K562 (cell line): ENCODE measurements around the gene KRT82. TPM values are rescaled to one million over a fixed set of nuclear protein-coding genes. Genes with fewer than 3 reads are reported as not detected.

ENCODE experiments used
- ATAC-seq: fragments of 200-7000 bp; cut with Tn5 transposase; 3 replicates; pipeline ENCODE4 v1.9.1; 2020; ENCODE audit warnings: moderate library complexity
- BruUV-seq: library from RNA; stranded (reverse); fragments of 400-500 nt; replicated peaks from 2 replicates; lab custom pipeline; 2021; lab: Mats Ljungman, UMichigan
- CTCF ChIA-PET: fragments of 300-600 bp; formaldehyde crosslinking; extraction: SDS; loops from one replicate; lab custom pipeline; 2021; ENCODE audit warnings: low intra/inter-chr PET ratio; lab: Yijun Ruan, JAX
- POLR2A ChIA-PET: fragments of 300-600, 350-650 bp; sonication (Branson Sonifier 250); formaldehyde crosslinking; extraction: SDS; loops from one replicate; lab custom pipeline; 2021; ENCODE audit warnings: antibody characterized with exemption, inconsistent platforms; lab: Yijun Ruan, JAX
- DNase-seq, 4 experiments: peaks; one replicate each; pipeline versions ENCODE4 v3.0.0 to v3.0.0-alpha.2; 2011 to 2018; ENCODE audit warnings: low spot score in 3 of 4, mixed read lengths in 3 of 4; ENCODE audit errors: extremely low read depth in 1 of 4
- FAIRE-seq: peaks from 2 replicates; lab custom pipeline; 2011; peaks lifted over from hg19 to GRCh38; lab: Jason Lieb, UNC
- H2AFZ ChIP-seq: 2 replicates; pipeline ENCODE4 v1.6.0; 2011; ENCODE audit warnings: low read depth, low read length, control low read depth, inconsistent platforms
- H3K27ac ChIP-seq: fragments of 200-600 bp; 3 replicates; pipeline ENCODE4 v1.8.0; 2011; ENCODE audit warnings: low read depth, mild to moderate bottlenecking, control low read depth, inconsistent platforms, low read length, moderate library complexity, mixed read lengths; ENCODE audit errors: extremely low read depth
- H3K27me3 ChIP-seq, 2 experiments: fragments of 300-600 bp in 1 of 2; 2 replicates in 1 of 2; 3 replicates in 1 of 2; pipeline versions ENCODE4 v1.6.0 to v1.8.0; 2011; ENCODE audit warnings: inconsistent platforms in 2 of 2, low read length in 2 of 2, mild to moderate bottlenecking in 1 of 2, mixed read lengths in 1 of 2, moderate library complexity in 1 of 2; ENCODE audit not compliant: control insufficient read depth in 2 of 2, insufficient read depth in 2 of 2
- H3K36me3 ChIP-seq: fragments of 300-600 bp; 3 replicates; pipeline ENCODE4 v1.8.0; 2011; ENCODE audit warnings: mild to moderate bottlenecking, low read length, inconsistent platforms; ENCODE audit not compliant: control insufficient read depth, insufficient read depth
- H3K4me1 ChIP-seq, 2 experiments: fragments of 200-600 bp in 1 of 2; replicated peaks in 1 of 2; 2 replicates in 1 of 2; 3 replicates in 1 of 2; pipeline versions ENCODE4 v1.5.1 to v1.8.0; 2011; ENCODE audit warnings: inconsistent platforms in 2 of 2, low read length in 2 of 2, mild to moderate bottlenecking in 1 of 2, mixed read lengths in 1 of 2, moderate library complexity in 1 of 2; ENCODE audit not compliant: control insufficient read depth in 2 of 2, insufficient read depth in 2 of 2
- H3K4me2 ChIP-seq: 2 replicates; pipeline ENCODE4 v1.6.1; 2011; ENCODE audit warnings: low read length, control low read depth, inconsistent platforms, mixed read lengths; ENCODE audit not compliant: insufficient read depth
- H3K4me3 ChIP-seq: fragments of 200-600 bp; sonication (generic), shearing (Covaris generic); 2 replicates; pipeline ENCODE4 v1.5.1; 2016; ENCODE audit warnings: control low read depth, inconsistent platforms
- H3K79me2 ChIP-seq: fragments of 200-600 bp; 3 replicates; pipeline ENCODE4 v1.8.0; 2011; ENCODE audit warnings: low read length, inconsistent platforms; ENCODE audit not compliant: control insufficient read depth, insufficient read depth
- H3K9ac ChIP-seq, 2 experiments: 2 replicates each; pipeline versions ENCODE4 v1.6.0 to v1.6.1; 2011; ENCODE audit warnings: low read depth in 2 of 2, low read length in 2 of 2, control low read depth in 1 of 2, inconsistent platforms in 1 of 2, mild to moderate bottlenecking in 1 of 2, mixed read lengths in 1 of 2; ENCODE audit not compliant: insufficient read depth in 1 of 2
- H3K9me1 ChIP-seq: one replicate; pipeline ENCODE4 v1.6.0; 2011; ENCODE audit warnings: inconsistent platforms, mild to moderate bottlenecking, low read length, moderate library complexity; ENCODE audit not compliant: control insufficient read depth, insufficient read depth
- H3K9me3 ChIP-seq: replicated peaks from 2 replicates; pipeline ENCODE4 v1.5.1; 2011; ENCODE audit warnings: low read depth, low read length, inconsistent platforms; ENCODE audit not compliant: control insufficient read depth, insufficient read depth
- H4K20me1 ChIP-seq: replicated peaks from 2 replicates; pipeline ENCODE4 v1.6.1; 2011; ENCODE audit warnings: low read length, inconsistent platforms, mixed read lengths; ENCODE audit not compliant: control insufficient read depth, insufficient read depth
- CHCHD3 ChIP-seq: fragments of 250-450 bp; sonication (Bioruptor Pico); IDR thresholded peaks from 2 replicates; pipeline ENCODE4 v2.1.2; 2022; ENCODE audit warnings: mild to moderate bottlenecking
- KLF13 ChIP-seq: fragments of 450-650 bp; IDR thresholded peaks from 2 replicates; pipeline ENCODE4 v1.6.1; 2016; ENCODE audit warnings: missing genetic modification characterization, low read depth, mild to moderate bottlenecking, missing compliant biosample characterization, moderate library complexity, borderline replicate concordance
- SMAD1 ChIP-seq: fragments of 150-350 bp; IDR thresholded peaks from 2 replicates; pipeline ENCODE4 v1.6.1; 2014; ENCODE audit warnings: low read length, low read depth; ENCODE audit not compliant: partially characterized antibody
- THRAP3 ChIP-seq: fragments of 450-650 bp; IDR thresholded peaks from 2 replicates; pipeline ENCODE4 v1.6.1; 2016; ENCODE audit warnings: mild to moderate bottlenecking, inconsistent platforms, borderline replicate concordance
- ZNF282 ChIP-seq: sonication (generic); formaldehyde crosslinking; IDR thresholded peaks from 2 replicates; pipeline ENCODE4 v1.8.1; 2023; ENCODE audit warnings: missing genetic modification reagents
- WGBS: fragments of 100-300 bp; shearing (Covaris generic); methylation state at CpG from one replicate; pipeline ENCODE4 v1.1.6; 2016; ENCODE audit warnings: low coverage, mixed read lengths; ENCODE audit not compliant: insufficient coverage; ENCODE audit errors: missing lambda C conversion rate; 5-methylcytosine and 5-hydroxymethylcytosine counted together
- in situ Hi-C: fragments of 300-500 bp; cut with MboI; formaldehyde crosslinking; loops from 4 replicates; pipeline ENCODE4 v1.15.0; 2018; ENCODE audit warnings: inconsistent platforms, mixed read lengths
- intact Hi-C: fragments of 100-400 bp; cut with micrococcal nuclease; formaldehyde crosslinking; loops from 2 replicates; pipeline ENCODE4 v1.14.2; 2022
- polyA plus RNA-seq, 8 experiments: library from polyadenylated mRNA; depleted of rRNA in 4 of 8; stranded (reverse) in 5 of 8; unstranded in 3 of 8; fragments of >200 nt; fragmentation: Nextera tagmentation in 2 of 8; fragmentation: Illumina TruSeq in 1 of 8; extraction: Ambion mirVana in 2 of 8; extraction: Trizol in 1 of 8; gene quantifications; 2 replicates each; pipeline versions ENCODE4 v1.2.1 to v1.2.3, GENCODE V29; 2011 to 2014; ENCODE audit warnings: inconsistent platforms in 1 of 8, missing spikeins in 1 of 8
- total RNA-seq, 7 experiments: library from RNA; depleted of rRNA in 6 of 7; stranded (reverse); fragments of >200 nt in 6 of 7; fragmentation: Illumina TruSeq in 2 of 7; extraction: Trizol in 2 of 7; gene quantifications; 2 replicates each; pipeline versions ENCODE4 v1.2.1 to v1.2.3, GENCODE V29; 2011 to 2021; ENCODE audit warnings: low replicate concordance in 1 of 7
- TF ChIP-seq, protein P1 (sequence below): fragments of 250-450 bp; sonication (Bioruptor Pico); IDR thresholded peaks from 2 replicates; pipeline ENCODE4 v1.5.0; 2020; ENCODE audit warnings: mild to moderate bottlenecking
- TF ChIP-seq, protein P2 (sequence below), 2 experiments: IDR thresholded peaks; 2 replicates each; pipeline ENCODE4 v1.6.1; 2012; ENCODE audit warnings: improper control_type of control experiment in 2 of 2, low read depth in 2 of 2, low read length in 2 of 2, borderline replicate concordance in 1 of 2

The KRT82 gene
- total and polyA plus RNA-seq, 9 of the 15 experiments (the other 6 are each of a cell fraction or from before 2014, with no cell fraction given), result not detected

DNA sequence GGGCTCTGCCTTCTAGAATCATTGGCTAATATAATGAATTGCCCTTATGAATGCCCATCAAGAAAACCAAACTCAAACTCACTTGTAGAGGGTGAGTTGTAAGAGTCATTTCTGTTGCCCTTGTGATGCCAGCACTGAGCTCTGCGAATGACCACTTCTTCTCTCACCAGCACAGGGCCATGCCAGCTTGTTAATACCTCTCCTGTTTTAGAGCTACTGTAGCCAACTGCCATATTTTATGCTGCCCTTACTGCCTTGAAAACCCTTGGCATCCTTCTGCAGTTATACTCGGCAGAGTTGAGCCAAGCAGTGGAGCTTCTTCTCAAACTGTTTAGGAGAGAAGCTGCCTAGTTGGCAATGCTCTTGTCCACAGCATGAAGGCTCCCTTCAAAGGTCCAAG is 19.9 kb upstream of the KRT82 start:
- Histone ChIP-seq H3K4me2 (no peak overlapping the region), H3K4me1 (no peaks in the 10 kb centered on the region), H3K27me3 (peaks cover 0 to 45% of the 10 kb centered on the region in 2 experiments; a peak in 3 of 5 replicates), H3K36me3 (no peaks in the 10 kb centered on the region), H3K9me3 (no peaks in the 10 kb centered on the region), H3K79me2 (no peaks in the 10 kb centered on the region), H3K4me3 (no peak overlapping the region), H2AFZ (no peak overlapping the region), H3K27ac (no peak overlapping the region), H4K20me1 (no peaks in the 10 kb centered on the region; the same call in 1 of the 2 replicates), H3K9me1 (no peaks in the 10 kb centered on the region), H3K9ac (no peak overlapping the region)
- intact Hi-C loops (no loop called here), in situ Hi-C loops (loop anchor here (10.0 kb wide), 1 partner anchor 759 kb away; the partner anchor contains the start of genes CSAD and ZNF740)
- ATAC-seq (no peak), FAIRE-seq (no peak), DNase-seq (no peak)
- CTCF ChIA-PET, result no interaction called here
- WGBS, result 2% methylated on average over 2 of the region's 2 CpGs
- POLR2A ChIA-PET, result interaction anchor here (1.1 kb wide), 1 partner anchor 13 kb away, joined by 4 read pairs; no protein-coding TSS in a partner anchor
- TF ChIP-seq CHCHD3 (CRISPR knock-in tag), result no peak
- TF ChIP-seq, protein P1, sequence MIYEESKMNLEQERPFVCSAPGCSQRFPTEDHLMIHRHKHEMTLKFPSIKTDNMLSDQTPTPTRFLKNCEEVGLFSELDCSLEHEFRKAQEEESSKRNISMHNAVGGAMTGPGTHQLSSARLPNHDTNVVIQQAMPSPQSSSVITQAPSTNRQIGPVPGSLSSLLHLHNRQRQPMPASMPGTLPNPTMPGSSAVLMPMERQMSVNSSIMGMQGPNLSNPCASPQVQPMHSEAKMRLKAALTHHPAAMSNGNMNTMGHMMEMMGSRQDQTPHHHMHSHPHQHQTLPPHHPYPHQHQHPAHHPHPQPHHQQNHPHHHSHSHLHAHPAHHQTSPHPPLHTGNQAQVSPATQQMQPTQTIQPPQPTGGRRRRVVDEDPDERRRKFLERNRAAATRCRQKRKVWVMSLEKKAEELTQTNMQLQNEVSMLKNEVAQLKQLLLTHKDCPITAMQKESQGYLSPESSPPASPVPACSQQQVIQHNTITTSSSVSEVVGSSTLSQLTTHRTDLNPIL, result no peak
- BruUV-seq, result no TSS peak

DNA sequence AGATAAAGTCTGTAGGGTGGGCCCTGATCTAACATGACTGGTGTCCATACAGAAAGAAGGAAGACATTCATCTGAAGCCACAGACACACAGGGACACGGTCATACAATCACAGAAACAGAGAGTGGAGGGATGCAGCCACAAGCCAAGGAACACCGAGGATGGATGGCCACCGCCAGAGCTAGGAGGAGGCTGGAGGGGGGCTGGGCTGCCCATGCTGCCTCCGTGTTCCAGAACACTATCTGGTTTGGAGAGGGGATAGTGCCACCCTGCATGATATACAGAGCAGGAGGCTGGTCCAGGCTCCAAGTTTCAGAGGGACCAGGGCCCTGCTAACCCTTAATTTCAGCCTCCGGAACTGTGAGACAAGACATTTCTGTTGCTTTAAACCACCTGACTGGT is 19.3 kb upstream of the KRT82 start:
- TF ChIP-seq ZNF282 (CRISPR knock-in tag) (no peak), SMAD1 (no peak), KLF13 (tag) (no peak), THRAP3 (no peak)
- TF ChIP-seq, protein P2, sequence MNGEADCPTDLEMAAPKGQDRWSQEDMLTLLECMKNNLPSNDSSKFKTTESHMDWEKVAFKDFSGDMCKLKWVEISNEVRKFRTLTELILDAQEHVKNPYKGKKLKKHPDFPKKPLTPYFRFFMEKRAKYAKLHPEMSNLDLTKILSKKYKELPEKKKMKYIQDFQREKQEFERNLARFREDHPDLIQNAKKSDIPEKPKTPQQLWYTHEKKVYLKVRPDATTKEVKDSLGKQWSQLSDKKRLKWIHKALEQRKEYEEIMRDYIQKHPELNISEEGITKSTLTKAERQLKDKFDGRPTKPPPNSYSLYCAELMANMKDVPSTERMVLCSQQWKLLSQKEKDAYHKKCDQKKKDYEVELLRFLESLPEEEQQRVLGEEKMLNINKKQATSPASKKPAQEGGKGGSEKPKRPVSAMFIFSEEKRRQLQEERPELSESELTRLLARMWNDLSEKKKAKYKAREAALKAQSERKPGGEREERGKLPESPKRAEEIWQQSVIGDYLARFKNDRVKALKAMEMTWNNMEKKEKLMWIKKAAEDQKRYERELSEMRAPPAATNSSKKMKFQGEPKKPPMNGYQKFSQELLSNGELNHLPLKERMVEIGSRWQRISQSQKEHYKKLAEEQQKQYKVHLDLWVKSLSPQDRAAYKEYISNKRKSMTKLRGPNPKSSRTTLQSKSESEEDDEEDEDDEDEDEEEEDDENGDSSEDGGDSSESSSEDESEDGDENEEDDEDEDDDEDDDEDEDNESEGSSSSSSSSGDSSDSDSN (IDR thresholded peaks at IDR 0.05; ENCODE audit: borderline replicate concordance in 1 of 2, low read depth in 2 of 2, low read length in 2 of 2), result no peak
- TF ChIP-seq, all 486 proteins: peak for 0
- 2% methylated on average over 5 of the region's 5 CpGs for WGBS
- no peak overlapping the region for H3K4me3 ChIP-seq
- ChIA-PET POLR2A (interaction anchor here (1.1 kb wide), 1 partner anchor 14 kb away, joined by 4 read pairs; no protein-coding TSS in a partner anchor), CTCF (no interaction called here)
- H2AFZ ChIP-seq, result no peak overlapping the region
- no peaks in the 10 kb centered on the region for H3K9me3 ChIP-seq
- no peak for ATAC-seq
- FAIRE-seq, result no peak
- no peak for DNase-seq
- intact Hi-C loops (no loop called here), in situ Hi-C loops (loop anchor here (10.0 kb wide), 1 partner anchor 759 kb away; the partner anchor contains the start of genes CSAD and ZNF740)
- H3K27me3 ChIP-seq, result peaks cover 0 to 40% of the 10 kb centered on the region in 2 experiments; a peak in 3 of 5 replicates
- H3K4me2 ChIP-seq, result no peak overlapping the region
- BruUV-seq, result no TSS peak
- no peaks in the 10 kb centered on the region for H3K36me3 ChIP-seq
- no peak overlapping the region for H3K9ac ChIP-seq
- H3K4me1 ChIP-seq, result no peaks in the 10 kb centered on the region
- no peak overlapping the region for H3K27ac ChIP-seq
- H4K20me1 ChIP-seq, result no peaks in the 10 kb centered on the region; the same call in 1 of the 2 replicates
- no peaks in the 10 kb centered on the region for H3K9me1 ChIP-seq
- no peaks in the 10 kb centered on the region for H3K79me2 ChIP-seq
